Endothelial cell of umbilical vein (primary cell): ENCODE data around the gene PRCC. TPM values are rescaled to one million over a fixed set of nuclear protein-coding genes. Genes with fewer than 3 reads are reported as not detected.

Experiments
- BruUV-seq: library from RNA; stranded (reverse); fragments of 400-500 nt; replicated peaks from 2 replicates; lab custom pipeline; 2021; lab: Mats Ljungman, UMichigan
- CTCF ChIA-PET: fragments of 300-600, 350-600 bp; sonication (Branson Sonifier 250); formaldehyde crosslinking; loops from one replicate; lab custom pipeline; 2021; ENCODE audit warnings: antibody characterized with exemption, inconsistent platforms; lab: Charles Lee
- POLR2A ChIA-PET: fragments of 300-600, 350-600 bp; sonication (Branson Sonifier 250); formaldehyde crosslinking; loops from one replicate; lab custom pipeline; 2021; ENCODE audit warnings: antibody characterized with exemption, inconsistent platforms; lab: Charles Lee
- DNase-seq: peaks from one replicate; pipeline ENCODE4 v3.0.0-alpha.2; 2011; ENCODE audit warnings: low read depth, low spot score
- FAIRE-seq: peaks from 2 replicates; lab custom pipeline; 2011; peaks lifted over from hg19 to GRCh38; lab: Jason Lieb, UNC
- H2AFZ ChIP-seq: 2 replicates; pipeline ENCODE4 v1.6.0; 2012; ENCODE audit warnings: low read depth, low read length, control low read depth, inconsistent platforms
- H3K27ac ChIP-seq: 2 replicates; pipeline ENCODE4 v1.5.1; 2011; ENCODE audit warnings: low read depth, mild to moderate bottlenecking, control low read depth, low read length, moderate library complexity; ENCODE audit not compliant: insufficient read depth
- H3K27me3 ChIP-seq, 2 experiments: 2 replicates each; pipeline versions ENCODE4 v1.6.0 to v1.6.1; 2011; ENCODE audit warnings: low read length in 2 of 2, mixed read lengths in 1 of 2; ENCODE audit not compliant: control insufficient read depth in 2 of 2, insufficient read depth in 2 of 2
- H3K36me3 ChIP-seq, 2 experiments: 2 replicates in 1 of 2; 3 replicates in 1 of 2; pipeline ENCODE4 v1.5.1; 2011; ENCODE audit warnings: low read length in 2 of 2, mild to moderate bottlenecking in 1 of 2, moderate library complexity in 1 of 2; ENCODE audit not compliant: control insufficient read depth in 2 of 2, insufficient read depth in 2 of 2; ENCODE audit errors: extremely low read depth in 1 of 2
- H3K4me1 ChIP-seq: 3 replicates; pipeline ENCODE4 v1.5.1; 2011; ENCODE audit warnings: mild to moderate bottlenecking, low read length; ENCODE audit not compliant: control insufficient read depth, insufficient read depth; ENCODE audit errors: extremely low read depth
- H3K4me2 ChIP-seq: 2 replicates; pipeline ENCODE4 v1.6.1; 2011; ENCODE audit warnings: low read length, control low read depth, mixed read lengths; ENCODE audit not compliant: insufficient read depth
- H3K4me3 ChIP-seq, 3 experiments: fragments of 200-600 bp in 1 of 3; sonication (generic), shearing (Covaris generic) in 1 of 3; replicated peaks in 1 of 3; 2 replicates each; pipeline ENCODE4 v1.5.1; 2011 to 2016; ENCODE audit warnings: control low read depth in 3 of 3, low read length in 3 of 3, mild to moderate bottlenecking in 2 of 3, inconsistent platforms in 1 of 3, low read depth in 1 of 3, moderate library complexity in 1 of 3; ENCODE audit not compliant: insufficient read depth in 1 of 3
- H3K79me2 ChIP-seq: 2 replicates; pipeline ENCODE4 v1.6.0; 2012; ENCODE audit warnings: low read length, inconsistent platforms; ENCODE audit not compliant: control insufficient read depth, insufficient read depth
- H3K9ac ChIP-seq: replicated peaks from 2 replicates; pipeline ENCODE3; 2011; ENCODE audit warnings: low read length, control low read depth; ENCODE audit not compliant: insufficient read depth; ENCODE audit errors: extremely low read depth
- H3K9me1 ChIP-seq: replicated peaks from 3 replicates; pipeline ENCODE4 v1.6.0; 2011; ENCODE audit warnings: mild to moderate bottlenecking, low read length; ENCODE audit not compliant: control insufficient read depth, insufficient read depth; ENCODE audit errors: extremely low read depth
- H3K9me3 ChIP-seq: replicated peaks from 2 replicates; pipeline ENCODE4 v1.5.1; 2012; ENCODE audit warnings: low read length, inconsistent platforms; ENCODE audit not compliant: control insufficient read depth, insufficient read depth
- H4K20me1 ChIP-seq: replicated peaks from 2 replicates; pipeline ENCODE3; 2011; ENCODE audit warnings: mild to moderate bottlenecking, low read length; ENCODE audit not compliant: control insufficient read depth, insufficient read depth; ENCODE audit errors: extremely low read depth
- CTCF ChIP-seq, 2 donors: IDR thresholded peaks; 1 replicate in 1 of 2; 2 replicates in 1 of 2; pipeline ENCODE4 v1.5.1; 2011; ENCODE audit warnings: low read length in 2 of 2, mild to moderate bottlenecking in 2 of 2, moderate library complexity in 2 of 2, control low read depth in 1 of 2, inconsistent platforms in 1 of 2, low read depth in 1 of 2; ENCODE audit not compliant: insufficient read depth in 1 of 2; ENCODE audit errors: extremely low read depth in 1 of 2
- EZH2 ChIP-seq: IDR thresholded peaks from 2 replicates; pipeline ENCODE4 v1.6.1; 2012; ENCODE audit warnings: borderline replicate concordance, low read depth, mild to moderate bottlenecking, moderate library complexity, low read length, inconsistent platforms; ENCODE audit not compliant: severe bottlenecking
- FOS ChIP-seq: IDR thresholded peaks from 2 replicates; pipeline ENCODE4 v1.6.1; 2011; ENCODE audit warnings: mild to moderate bottlenecking, low read length, moderate library complexity, borderline replicate concordance; ENCODE audit not compliant: insufficient read depth
- GATA2 ChIP-seq: IDR thresholded peaks from 2 replicates; pipeline ENCODE4 v1.7.0; 2011; ENCODE audit warnings: low read depth, mild to moderate bottlenecking, moderate library complexity, mixed read lengths, low read length; ENCODE audit not compliant: insufficient read length, insufficient read depth
- JUN ChIP-seq: IDR thresholded peaks from 2 replicates; pipeline ENCODE4 v1.6.1; 2011; ENCODE audit warnings: borderline replicate concordance, low read depth; ENCODE audit not compliant: insufficient read length, insufficient read depth
- MAX ChIP-seq: IDR thresholded peaks from 2 replicates; pipeline ENCODE4 v1.6.1; 2011; ENCODE audit not compliant: insufficient read depth, insufficient read length
- MYC ChIP-seq: IDR thresholded peaks from one replicate; pipeline ENCODE4 v1.6.1; 2011; ENCODE audit warnings: mild to moderate bottlenecking, low read depth, low read length
- POLR2A ChIP-seq: IDR thresholded peaks from 2 replicates; pipeline ENCODE4 v1.6.1; 2012; ENCODE audit warnings: low read depth, mild to moderate bottlenecking, control low read depth, low read length
- POLR2AphosphoS5 ChIP-seq: IDR thresholded peaks from 2 replicates; pipeline ENCODE4 v1.6.1; 2012; ENCODE audit warnings: low read depth, mild to moderate bottlenecking, control low read depth, low read length, moderate library complexity; ENCODE audit not compliant: insufficient read depth
- dilution Hi-C: fragments of 300-500 bp; cut with MboI; formaldehyde crosslinking; loops from one replicate; pipeline ENCODE4 v1.15.0; 2019; ENCODE audit warnings: low sequenced_read_pairs; ENCODE audit not compliant: extremely low pct_ligation_motif_present
- intact Hi-C: fragments of 100-400 bp; cut with micrococcal nuclease; formaldehyde crosslinking; loops from one replicate; pipeline ENCODE4 v1.10.0; 2022
- polyA plus RNA-seq, 4 experiments: library from polyadenylated mRNA; depleted of rRNA in 3 of 4; stranded (reverse) in 3 of 4; unstranded in 1 of 4; fragments of >200 nt; gene quantifications; 2 replicates each; pipeline versions ENCODE4 v1.2.1 to v1.2.3, GENCODE V29; 2011 to 2012; ENCODE audit warnings: missing spikeins in 1 of 4
- total RNA-seq: library from RNA; stranded (reverse); gene quantifications from 2 replicates; pipeline ENCODE4 v1.2.3, GENCODE V29; 2021

PRCC gene
- total and polyA plus RNA-seq, 2 donors (not counting 3 experiments of a cell fraction or from before 2014, with no cell fraction given) = 71.5 to 77.4 TPM

- ChIA-PET POLR2A (no interaction called here), CTCF (interaction anchor here (1.0 kb wide), 1 partner anchor 15 kb away, joined by 4 read pairs; no protein-coding TSS in a partner anchor)
- H3K4me2 ChIP-seq = no peak overlapping the region
- H3K4me3 ChIP-seq = no peak overlapping the region
- H3K27me3 ChIP-seq = peaks cover 57 to 58% of the 10 kb centered on the region in 2 experiments
- no peak overlapping the region for H3K9ac ChIP-seq
- no peak for FAIRE-seq
- no peaks in the 10 kb centered on the region for H3K9me1 ChIP-seq
- TF ChIP-seq JUN (no peak), FOS (no peak), MAX (no peak), POLR2AphosphoS5 (no peak), MYC (no peak), GATA2 (no peak), EZH2 (no peak), POLR2A (no peak), CTCF (IDR thresholded peaks at IDR 0.05; ENCODE audit: extremely low read depth in 1 of 2, insufficient read depth in 1 of 2, low read depth in 1 of 2, low read length in 2 of 2) (no peak)
- no peak for DNase-seq
- H3K79me2 ChIP-seq = no peaks in the 10 kb centered on the region
- H3K9me3 ChIP-seq = no peaks in the 10 kb centered on the region
- intact Hi-C loops = no loop called here
- no TSS peak for BruUV-seq
- H2AFZ ChIP-seq = no peak overlapping the region
- H3K4me1 ChIP-seq = peaks cover 45% of the 10 kb centered on the region
- dilution Hi-C loops = no loop called here
- H4K20me1 ChIP-seq = no peaks in the 10 kb centered on the region
- no peaks in the 10 kb centered on the region for H3K36me3 ChIP-seq
- H3K27ac ChIP-seq = no peak overlapping the region
Observed at GRCh38 chr1:156844638-156845037, 77.3 kb downstream of the PRCC start.
